ENCODE results near the gene STARD9.
"Not testable (repeated sequence)": the region's sequence is repeated elsewhere in the genome, so short reads cannot be mapped to it uniquely, and the experiment has no call there.

STARD9 gene

DNA sequence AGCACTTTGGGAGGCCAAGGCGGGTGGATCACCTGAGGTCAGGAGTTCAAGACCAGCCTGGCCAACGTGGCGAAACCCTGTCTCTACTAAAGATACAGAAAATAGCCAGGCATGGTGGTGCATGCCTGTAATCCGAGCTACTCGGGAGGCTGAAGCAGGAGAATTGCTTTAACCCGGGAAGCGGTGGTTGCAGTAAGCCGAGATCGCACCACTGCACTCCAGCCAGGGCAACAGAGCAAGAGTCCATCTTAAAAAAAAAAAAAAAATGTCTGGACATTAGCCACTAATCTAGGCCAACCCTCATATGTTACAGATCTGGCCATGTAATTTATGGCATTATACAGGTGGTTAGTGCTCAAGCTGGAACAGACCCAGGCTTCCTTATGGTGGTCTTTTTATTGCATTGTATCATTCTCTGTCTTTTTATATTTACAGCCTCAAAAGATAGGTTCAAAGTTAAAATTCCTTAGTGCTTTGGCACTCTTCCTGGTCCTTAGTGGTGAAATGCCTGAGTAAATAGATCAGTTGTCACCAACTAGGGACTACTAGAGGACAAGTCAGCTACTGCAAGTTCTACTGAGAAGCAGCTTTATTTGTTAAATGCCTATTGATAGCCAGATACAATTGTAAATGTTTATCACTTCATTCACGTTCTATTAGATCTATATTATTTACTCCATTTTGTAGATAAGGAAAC lies 16.0 kb downstream of the STARD9 start:
- no peak for DNase-seq

- no peak for DNase-seq
Observed at GRCh38 chr15:42592716-42593115, 17.3 kb downstream of the STARD9 start.

- no peak for DNase-seq
Observed at GRCh38 chr15:42593143-42593542, 17.7 kb downstream of the STARD9 start.

DNA sequence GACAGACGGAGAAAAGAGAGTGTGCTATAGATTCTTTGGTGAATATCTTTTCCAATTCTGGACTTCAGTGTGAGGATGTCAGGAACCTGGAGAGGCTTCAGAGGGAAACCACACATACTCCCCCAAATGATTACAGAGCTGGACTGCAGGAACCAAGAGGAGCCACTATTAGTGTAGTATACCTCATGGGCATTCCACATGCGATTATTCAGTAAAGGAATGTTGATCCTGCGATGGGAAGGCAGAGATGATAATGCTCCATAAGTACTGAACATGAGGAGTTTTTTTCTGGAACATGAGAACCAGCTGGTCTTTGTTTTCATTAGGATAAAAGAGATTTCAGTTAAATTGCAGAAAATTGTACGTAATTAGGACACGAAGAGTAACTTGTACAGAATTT lies 18.7 kb downstream of the STARD9 start:
- DNase-seq = no peak

DNA sequence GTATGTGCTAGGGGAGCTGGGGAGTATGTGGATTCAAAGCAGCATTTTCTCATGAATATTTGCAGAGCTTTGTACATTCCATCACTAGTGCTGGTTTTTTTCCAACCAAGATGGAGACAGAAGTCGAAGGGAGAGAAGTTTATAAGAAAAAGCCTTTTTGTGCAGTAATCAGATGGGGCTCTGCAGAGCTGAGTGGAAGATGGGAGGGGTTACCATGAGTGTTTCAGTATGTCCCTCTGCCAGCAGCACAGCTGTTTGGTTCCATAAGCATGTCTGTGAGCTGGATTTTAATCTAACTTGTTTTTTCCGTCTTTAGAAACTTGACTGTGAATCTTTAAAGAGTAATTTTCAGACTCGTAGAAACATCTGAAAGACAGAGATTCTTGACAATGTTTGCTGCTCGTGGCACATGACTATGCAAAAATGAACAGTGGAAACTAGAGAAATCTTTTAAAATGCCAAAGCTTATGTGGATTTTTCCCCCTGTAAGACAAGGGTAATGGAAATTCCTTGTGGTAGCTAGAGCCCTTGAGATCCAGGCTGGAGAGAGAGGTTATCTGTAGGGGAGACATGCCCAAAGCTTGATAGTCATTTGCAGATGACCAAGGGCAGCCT lies 20.3 kb downstream of the STARD9 start:
- no peak for DNase-seq

GRCh38 chr15:42601316-42601715 lies 25.9 kb downstream of the STARD9 start:
- not testable (repeated sequence) for DNase-seq

DNA sequence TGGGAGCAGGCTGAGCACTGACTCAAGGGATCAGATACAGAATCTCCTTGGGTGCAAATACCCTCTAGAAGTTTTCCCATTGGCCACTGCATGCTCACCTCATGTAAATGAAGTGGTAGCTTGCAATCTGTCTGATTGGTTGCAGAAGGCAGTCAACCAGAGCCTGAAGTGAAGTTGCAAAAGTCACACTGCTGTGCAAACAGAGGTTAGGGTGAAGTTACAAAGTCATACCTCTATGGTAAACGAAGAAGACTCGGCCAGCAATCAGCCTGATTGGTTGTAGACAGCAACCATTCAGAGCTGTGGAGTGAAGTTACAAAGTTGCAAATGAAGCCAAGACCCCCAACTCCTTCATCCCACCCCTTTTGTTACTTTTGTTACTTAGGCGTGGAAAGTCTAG lies 27.1 kb downstream of the STARD9 start:
- no peak for DNase-seq

DNA sequence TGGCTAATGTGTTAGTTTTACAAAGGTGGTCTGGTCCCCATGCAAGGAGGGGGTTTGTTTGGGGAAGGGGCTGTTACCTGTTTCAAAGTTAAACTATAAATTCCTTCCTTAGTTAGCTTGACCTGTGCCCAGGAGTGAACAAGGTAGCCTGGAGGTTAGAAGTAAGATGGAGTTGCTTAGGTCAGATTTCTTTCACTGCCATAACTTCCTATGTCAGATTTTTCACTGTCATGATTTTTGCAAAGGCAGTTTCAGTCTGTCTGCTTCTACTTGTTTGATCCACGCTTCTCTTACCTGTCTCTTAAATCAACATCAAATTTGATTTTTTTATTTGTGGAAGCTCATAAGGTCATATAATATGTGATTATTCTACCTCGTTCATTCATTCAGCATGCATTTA lies 28.6 kb downstream of the STARD9 start:
- DNase-seq = no peak

GRCh38 chr15:42604894-42605744 lies 29.7 kb downstream of the STARD9 start:
- no peak for DNase-seq

DNA sequence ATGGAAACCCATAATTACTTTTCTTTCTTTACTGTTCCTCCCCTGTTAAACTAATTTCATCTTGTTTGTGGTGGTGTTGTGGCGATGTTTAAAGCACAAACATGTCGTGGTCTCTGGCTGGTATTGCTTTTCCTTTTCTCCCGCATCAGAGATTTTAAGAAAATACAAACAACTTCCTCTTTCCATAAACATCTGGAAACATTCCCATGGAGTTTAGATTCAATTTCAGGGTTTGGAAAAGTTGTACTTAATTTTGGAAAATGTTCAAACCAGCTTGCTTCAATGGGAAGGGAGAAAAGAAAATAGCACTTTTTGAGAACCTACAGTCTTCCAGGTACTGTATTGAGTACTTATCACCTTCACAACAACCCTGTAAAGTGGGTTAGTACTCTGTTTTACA lies 30.4 kb downstream of the STARD9 start:
- no peak for DNase-seq

GRCh38 chr15:42608110-42608531 lies 32.7 kb downstream of the STARD9 start:
- DNase-seq = no peak

DNA sequence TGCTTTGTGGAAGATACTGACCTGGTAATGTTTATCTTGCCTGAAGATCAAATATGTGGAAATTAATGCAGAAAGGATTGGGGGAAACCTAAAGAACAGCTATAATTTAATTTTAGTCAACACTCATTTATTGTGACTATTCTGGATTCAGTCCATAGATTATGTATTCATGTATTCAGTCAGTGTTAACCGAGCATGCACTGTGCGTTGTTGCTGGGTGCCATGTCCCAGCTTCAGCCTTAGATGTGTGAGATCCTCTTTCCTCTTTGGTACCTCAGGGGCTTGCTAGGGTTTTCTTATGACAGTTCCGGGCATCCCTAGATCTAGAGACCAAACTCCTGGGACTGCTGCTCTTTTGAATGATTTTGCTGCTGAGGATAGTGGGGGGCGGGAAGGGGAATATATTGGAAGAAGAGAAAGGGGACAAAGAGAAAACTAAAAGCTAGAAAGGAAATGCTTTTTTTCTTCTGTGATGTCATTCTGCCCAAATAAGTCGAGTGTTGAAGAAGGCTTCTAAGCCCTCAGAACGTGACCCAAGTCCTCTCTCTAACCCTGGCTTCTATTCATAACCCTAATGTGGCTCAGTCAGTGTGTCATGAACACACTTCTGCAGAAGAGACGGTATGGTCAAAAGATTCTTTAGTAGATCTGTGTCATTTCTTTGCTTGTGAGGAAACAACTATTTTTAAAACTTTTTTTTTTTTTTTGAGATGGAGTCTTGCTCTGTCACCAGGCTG lies 33.5 kb downstream of the STARD9 start:
- no peak for DNase-seq

DNA sequence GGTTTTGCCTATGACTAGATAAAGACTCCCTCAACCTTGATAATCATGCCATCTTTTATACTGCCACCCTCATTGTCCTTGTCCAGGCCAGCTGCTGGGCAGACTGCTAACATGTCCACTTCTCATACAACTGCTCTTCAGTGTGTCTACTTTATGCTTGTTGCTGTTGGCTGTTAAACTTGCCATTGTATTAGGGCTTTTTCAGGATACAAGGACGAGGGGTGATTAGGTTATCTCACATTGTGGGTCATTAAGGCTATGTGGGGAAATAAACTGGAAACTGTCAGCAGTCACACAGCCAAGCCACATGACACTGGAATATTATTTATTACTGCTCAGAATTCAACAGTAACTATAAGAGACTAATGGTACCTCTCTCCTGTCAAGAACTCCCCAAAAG lies 36.1 kb downstream of the STARD9 start:
- no peak for DNase-seq

GRCh38 chr15:42612367-42612912 lies 37.0 kb downstream of the STARD9 start:
- no peak for DNase-seq

GRCh38 chr15:42616107-42616506 lies 40.7 kb downstream of the STARD9 start:
- no peak for DNase-seq

- no peak for DNase-seq
Observed at GRCh38 chr15:42619656-42620371, 44.4 kb downstream of the STARD9 start.

GRCh38 chr15:42621386-42621785 lies 46.0 kb downstream of the STARD9 start:
- no peak for DNase-seq

DNA sequence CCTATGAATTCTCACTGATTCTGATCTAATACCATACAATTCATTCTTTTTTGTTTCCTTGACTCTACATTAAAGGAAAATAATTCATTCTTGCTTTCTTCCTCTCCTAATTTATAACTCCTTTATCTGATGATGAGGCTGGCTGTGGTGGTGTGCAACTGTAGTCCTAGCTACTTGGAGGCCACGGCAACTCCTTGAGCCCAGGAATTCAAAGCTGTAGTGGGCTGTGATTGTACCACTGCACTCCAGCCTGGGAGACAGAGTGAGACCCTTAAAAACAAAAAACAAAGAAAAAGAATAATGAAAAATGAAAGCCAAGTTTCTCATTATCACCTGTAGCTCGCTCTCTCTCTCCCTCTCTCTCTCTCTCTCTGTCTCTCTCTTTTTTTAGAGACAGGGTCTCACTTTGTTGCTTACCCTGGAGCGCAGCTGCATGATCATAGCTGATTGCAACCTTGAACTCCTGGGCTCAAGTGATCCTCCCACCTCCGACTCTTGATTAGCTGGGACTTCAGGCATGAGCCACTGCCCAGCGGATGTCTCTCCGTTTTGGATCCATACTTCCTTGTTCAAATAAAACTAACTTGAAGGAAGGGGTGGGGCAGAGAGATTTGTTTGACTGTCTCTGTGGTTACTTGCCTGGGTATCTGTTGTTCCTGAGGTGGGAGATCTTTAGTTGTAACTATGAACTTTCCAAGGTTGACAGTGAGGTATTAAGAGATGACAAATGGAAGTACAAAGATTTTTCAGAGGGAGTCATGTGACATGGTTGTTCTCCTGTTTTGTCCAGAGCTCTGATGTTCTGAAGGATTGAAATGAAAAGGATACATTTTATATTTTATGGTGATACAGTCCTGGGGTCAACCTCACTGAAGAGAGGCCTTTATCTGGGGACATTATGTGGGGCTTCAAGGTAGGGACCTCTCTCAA lies 46.9 kb downstream of the STARD9 start:
- DNase-seq = no peak

DNA sequence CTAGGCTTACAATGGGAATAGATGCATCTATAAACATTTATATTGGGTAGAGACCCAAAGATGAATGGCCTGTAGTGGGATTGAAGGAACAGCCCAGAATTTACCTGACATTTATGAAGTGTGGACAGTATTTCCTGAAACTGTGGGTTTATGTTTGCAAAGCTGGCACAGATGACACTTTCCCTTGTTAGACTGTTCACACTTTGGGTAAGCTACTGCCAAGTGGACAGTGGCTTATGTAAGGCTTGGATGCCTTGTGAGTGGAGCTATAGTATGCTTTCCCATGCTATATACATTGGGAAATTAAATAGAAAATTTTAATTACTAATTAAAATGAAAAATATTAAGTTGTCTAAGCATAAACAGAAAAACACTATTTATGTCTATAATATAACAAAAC lies 48.5 kb downstream of the STARD9 start:
- DNase-seq = no peak

DNA sequence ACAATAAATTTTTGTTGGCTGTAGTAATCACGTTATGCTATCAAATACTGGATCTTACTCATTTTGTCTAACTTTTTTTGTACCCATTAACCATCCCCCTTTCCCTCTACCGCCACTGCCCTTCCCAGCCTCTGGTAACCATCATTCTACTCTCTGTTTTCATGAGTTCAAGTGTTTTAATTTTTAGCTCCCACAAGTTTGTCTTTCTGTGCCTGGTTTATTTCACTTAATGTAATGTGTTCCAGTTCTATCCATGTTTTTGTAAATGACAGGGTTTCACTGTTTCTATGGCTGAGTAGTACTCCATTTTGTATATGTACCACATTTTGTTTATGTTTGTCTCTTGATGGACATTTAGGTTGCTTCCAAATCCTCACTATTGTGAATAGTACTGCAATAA lies 52.1 kb downstream of the STARD9 start:
- DNase-seq = no peak

GRCh38 chr15:42628761-42629160 lies 53.4 kb downstream of the STARD9 start:
- DNase-seq = no peak
